ENCODE data around the gene CTNND2. TPM values are rescaled to one million over a fixed set of nuclear protein-coding genes. Genes with fewer than 3 reads are reported as not detected.

Gene CTNND2
- polyA plus RNA-seq, 2 donors, result 0.09 TPM; not detected in 1

- Histone ChIP-seq H3K4me3 (ENCODE audit: low read depth in 1 of 2, low read length in 2 of 2) (no peak overlapping the region), H3K9me3 (ENCODE audit: control insufficient read depth in 2 of 2, insufficient read depth in 1 of 2, low read depth in 1 of 2, low read length in 1 of 2) (no peaks in the 10 kb centered on the region), H3K36me3 (ENCODE audit: control insufficient read depth in 2 of 2, insufficient read depth in 2 of 2, low read length in 1 of 2) (no peaks in the 10 kb centered on the region), H3K27me3 (ENCODE audit: control insufficient read depth in 1 of 2, insufficient read depth in 2 of 2, low read length in 2 of 2) (no peaks in the 10 kb centered on the region), H3K4me1 (ENCODE audit: control insufficient read depth in 2 of 2, insufficient read depth in 2 of 2, low read length in 1 of 2) (no peaks in the 10 kb centered on the region), H3K27ac (ENCODE audit: low read depth in 2 of 2, low read length in 1 of 2) (no peak overlapping the region)
- WGBS, 2 donors, result 64 to 74% methylated on average over 11 of the region's 11 CpGs
Measured at GRCh38 chr5:11514705-11515432, 389.4 kb downstream of the CTNND2 start.

- no peak overlapping the region for H3K4me3 ChIP-seq (ENCODE audit: low read depth in 1 of 2, low read length in 2 of 2)
- 69 to 70% methylated on average over 2 of the region's 2 CpGs for whole genome bisulfite sequencing, 2 donors
Measured at GRCh38 chr5:11511878-11512277, 392.4 kb downstream of the CTNND2 start.

GRCh38 chr5:11510889-11511288 lies 393.4 kb downstream of the CTNND2 start:
- no peaks in the 10 kb centered on the region for H3K27me3 ChIP-seq (ENCODE audit: control insufficient read depth in 1 of 2, insufficient read depth in 2 of 2, low read length in 2 of 2)
- no peaks in the 10 kb centered on the region for H3K9me3 ChIP-seq (ENCODE audit: control insufficient read depth in 2 of 2, insufficient read depth in 1 of 2, low read depth in 1 of 2, low read length in 1 of 2)
- H3K4me1 ChIP-seq (ENCODE audit: control insufficient read depth in 2 of 2, insufficient read depth in 2 of 2, low read length in 1 of 2), result no peaks in the 10 kb centered on the region
- 99 to 100% methylated on average over 1 of the region's 1 CpG for WGBS, 2 donors
- H3K27ac ChIP-seq (ENCODE audit: low read depth in 2 of 2, low read length in 1 of 2), result no peak overlapping the region
- no peaks in the 10 kb centered on the region for H3K36me3 ChIP-seq (ENCODE audit: control insufficient read depth in 2 of 2, insufficient read depth in 2 of 2, low read length in 1 of 2)
- H3K4me3 ChIP-seq (ENCODE audit: low read depth in 1 of 2, low read length in 2 of 2), result no peak overlapping the region

More at GRCh38 chr5:11511878-11512277, 392.4 kb downstream of the CTNND2 start:
- Histone ChIP-seq H3K27ac (ENCODE audit: low read depth in 2 of 2, low read length in 1 of 2) (no peak overlapping the region), H3K9me3 (ENCODE audit: control insufficient read depth in 2 of 2, insufficient read depth in 1 of 2, low read depth in 1 of 2, low read length in 1 of 2) (no peaks in the 10 kb centered on the region), H3K36me3 (ENCODE audit: control insufficient read depth in 2 of 2, insufficient read depth in 2 of 2, low read length in 1 of 2) (no peaks in the 10 kb centered on the region), H3K27me3 (ENCODE audit: control insufficient read depth in 1 of 2, insufficient read depth in 2 of 2, low read length in 2 of 2) (no peaks in the 10 kb centered on the region), H3K4me1 (ENCODE audit: control insufficient read depth in 2 of 2, insufficient read depth in 2 of 2, low read length in 1 of 2) (no peaks in the 10 kb centered on the region)

GRCh38 chr5:11509793-11510192 lies 394.5 kb downstream of the CTNND2 start:
- H3K4me1 ChIP-seq (ENCODE audit: control insufficient read depth in 2 of 2, insufficient read depth in 2 of 2, low read length in 1 of 2), result no peaks in the 10 kb centered on the region
- H3K27me3 ChIP-seq (ENCODE audit: control insufficient read depth in 1 of 2, insufficient read depth in 2 of 2, low read length in 2 of 2), result no peaks in the 10 kb centered on the region
- H3K4me3 ChIP-seq (ENCODE audit: low read depth in 1 of 2, low read length in 2 of 2), result no peak overlapping the region
- 72 to 80% methylated on average over 7 of the region's 7 CpGs for WGBS, 2 donors
- H3K9me3 ChIP-seq (ENCODE audit: control insufficient read depth in 2 of 2, insufficient read depth in 1 of 2, low read depth in 1 of 2, low read length in 1 of 2), result no peaks in the 10 kb centered on the region
- no peak overlapping the region for H3K27ac ChIP-seq (ENCODE audit: low read depth in 2 of 2, low read length in 1 of 2)
- no peaks in the 10 kb centered on the region for H3K36me3 ChIP-seq (ENCODE audit: control insufficient read depth in 2 of 2, insufficient read depth in 2 of 2, low read length in 1 of 2)

GRCh38 chr5:11507156-11507910 lies 396.9 kb downstream of the CTNND2 start:
- no peak overlapping the region for H3K27ac ChIP-seq (ENCODE audit: low read depth in 2 of 2, low read length in 1 of 2)
- H3K27me3 ChIP-seq (ENCODE audit: control insufficient read depth in 1 of 2, insufficient read depth in 2 of 2, low read length in 2 of 2), result no peaks in the 10 kb centered on the region
- H3K9me3 ChIP-seq (ENCODE audit: control insufficient read depth in 2 of 2, insufficient read depth in 1 of 2, low read depth in 1 of 2, low read length in 1 of 2), result no peaks in the 10 kb centered on the region
- no peak overlapping the region for H3K4me3 ChIP-seq (ENCODE audit: low read depth in 1 of 2, low read length in 2 of 2)
- H3K36me3 ChIP-seq (ENCODE audit: control insufficient read depth in 2 of 2, insufficient read depth in 2 of 2, low read length in 1 of 2), result no peaks in the 10 kb centered on the region
- H3K4me1 ChIP-seq (ENCODE audit: control insufficient read depth in 2 of 2, insufficient read depth in 2 of 2, low read length in 1 of 2), result no peaks in the 10 kb centered on the region
- WGBS, 2 donors, result 69% methylated on average over 9 of the region's 9 CpGs

- Histone ChIP-seq H3K36me3 (ENCODE audit: control insufficient read depth in 2 of 2, insufficient read depth in 2 of 2, low read length in 1 of 2) (no peaks in the 10 kb centered on the region), H3K27ac (ENCODE audit: low read depth in 2 of 2, low read length in 1 of 2) (no peak overlapping the region), H3K4me1 (ENCODE audit: control insufficient read depth in 2 of 2, insufficient read depth in 2 of 2, low read length in 1 of 2) (no peaks in the 10 kb centered on the region), H3K4me3 (ENCODE audit: low read depth in 1 of 2, low read length in 2 of 2) (no peak overlapping the region), H3K9me3 (ENCODE audit: control insufficient read depth in 2 of 2, insufficient read depth in 1 of 2, low read depth in 1 of 2, low read length in 1 of 2) (no peaks in the 10 kb centered on the region), H3K27me3 (ENCODE audit: control insufficient read depth in 1 of 2, insufficient read depth in 2 of 2, low read length in 2 of 2) (no peaks in the 10 kb centered on the region)
- WGBS, 2 donors, result 46 to 53% methylated on average over 3 of the region's 3 CpGs
Measured at GRCh38 chr5:11504886-11505193, 399.4 kb downstream of the CTNND2 start.

- H3K27ac ChIP-seq (ENCODE audit: low read depth in 2 of 2, low read length in 1 of 2), result no peak overlapping the region
- H3K4me3 ChIP-seq (ENCODE audit: low read depth in 1 of 2, low read length in 2 of 2), result no peak overlapping the region
- no peaks in the 10 kb centered on the region for H3K36me3 ChIP-seq (ENCODE audit: control insufficient read depth in 2 of 2, insufficient read depth in 2 of 2, low read length in 1 of 2)
- H3K4me1 ChIP-seq (ENCODE audit: control insufficient read depth in 2 of 2, insufficient read depth in 2 of 2, low read length in 1 of 2), result no peaks in the 10 kb centered on the region
- H3K9me3 ChIP-seq (ENCODE audit: control insufficient read depth in 2 of 2, insufficient read depth in 1 of 2, low read depth in 1 of 2, low read length in 1 of 2), result no peaks in the 10 kb centered on the region
- WGBS, 2 donors, result 62 to 70% methylated on average over 12 of the region's 12 CpGs
- no peaks in the 10 kb centered on the region for H3K27me3 ChIP-seq (ENCODE audit: control insufficient read depth in 1 of 2, insufficient read depth in 2 of 2, low read length in 2 of 2)
Measured at GRCh38 chr5:11504065-11504885, 400.0 kb downstream of the CTNND2 start.

- Histone ChIP-seq H3K36me3 (ENCODE audit: control insufficient read depth in 2 of 2, insufficient read depth in 2 of 2, low read length in 1 of 2) (no peaks in the 10 kb centered on the region), H3K4me3 (ENCODE audit: low read depth in 1 of 2, low read length in 2 of 2) (no peak overlapping the region), H3K27ac (ENCODE audit: low read depth in 2 of 2, low read length in 1 of 2) (no peak overlapping the region), H3K4me1 (ENCODE audit: control insufficient read depth in 2 of 2, insufficient read depth in 2 of 2, low read length in 1 of 2) (no peaks in the 10 kb centered on the region), H3K9me3 (ENCODE audit: control insufficient read depth in 2 of 2, insufficient read depth in 1 of 2, low read depth in 1 of 2, low read length in 1 of 2) (no peaks in the 10 kb centered on the region), H3K27me3 (ENCODE audit: control insufficient read depth in 1 of 2, insufficient read depth in 2 of 2, low read length in 2 of 2) (no peaks in the 10 kb centered on the region)
- WGBS, 2 donors, result 92 to 100% methylated on average over 2 of the region's 2 CpGs
Measured at GRCh38 chr5:11502783-11503182, 401.5 kb downstream of the CTNND2 start.

GRCh38 chr5:11497651-11498050 lies 406.6 kb downstream of the CTNND2 start:
- H3K36me3 ChIP-seq (ENCODE audit: control insufficient read depth in 2 of 2, insufficient read depth in 2 of 2, low read length in 1 of 2), result no peaks in the 10 kb centered on the region
- H3K27me3 ChIP-seq (ENCODE audit: control insufficient read depth in 1 of 2, insufficient read depth in 2 of 2, low read length in 2 of 2), result no peaks in the 10 kb centered on the region
- H3K27ac ChIP-seq (ENCODE audit: low read depth in 2 of 2, low read length in 1 of 2), result no peak overlapping the region
- WGBS, 2 donors, result 65 to 79% methylated on average over 1 of the region's 1 CpG
- no peak overlapping the region for H3K4me3 ChIP-seq (ENCODE audit: low read depth in 1 of 2, low read length in 2 of 2)
- no peaks in the 10 kb centered on the region for H3K4me1 ChIP-seq (ENCODE audit: control insufficient read depth in 2 of 2, insufficient read depth in 2 of 2, low read length in 1 of 2)
- no peaks in the 10 kb centered on the region for H3K9me3 ChIP-seq (ENCODE audit: control insufficient read depth in 2 of 2, insufficient read depth in 1 of 2, low read depth in 1 of 2, low read length in 1 of 2)
